NT2/D1 (cell line): Measurements from ENCODE around the gene NTM.

Source experiments
- DNase-seq: peaks from one replicate; pipeline ENCODE4 v3.0.0-alpha.2; 2011; ENCODE audit warnings: low read depth, low spot score
- H3K27me3 ChIP-seq: 2 replicates; pipeline ENCODE4 v1.6.0; 2011; ENCODE audit warnings: mild to moderate bottlenecking; ENCODE audit not compliant: insufficient read length, insufficient read depth
- H3K36me3 ChIP-seq: 2 replicates; pipeline ENCODE4 v1.6.1; 2011; ENCODE audit warnings: mild to moderate bottlenecking, low read length, mixed read lengths; ENCODE audit not compliant: insufficient read depth, insufficient read length
- H3K4me1 ChIP-seq: 2 replicates; pipeline ENCODE4 v1.5.1; 2011; ENCODE audit not compliant: insufficient read depth, insufficient read length
- H3K4me3 ChIP-seq: 2 replicates; pipeline ENCODE4 v1.5.1; 2011; ENCODE audit warnings: low read depth; ENCODE audit not compliant: insufficient read length
- H3K9ac ChIP-seq: 2 replicates; pipeline ENCODE4 v1.6.0; 2011; ENCODE audit warnings: low read depth; ENCODE audit not compliant: insufficient read length
- H3K9me3 ChIP-seq: 2 replicates; pipeline ENCODE4 v1.5.1; 2011; ENCODE audit warnings: mild to moderate bottlenecking, low read length; ENCODE audit not compliant: insufficient read depth
- SUZ12 ChIP-seq: IDR thresholded peaks from 2 replicates; pipeline ENCODE4 v1.6.1; 2011; ENCODE audit not compliant: insufficient read length, insufficient read depth; ENCODE audit errors: extremely low read depth
- YY1 ChIP-seq: IDR thresholded peaks from 2 replicates; pipeline ENCODE4 v1.6.1; 2011; ENCODE audit not compliant: insufficient read length, insufficient read depth
- ZNF274 ChIP-seq: IDR thresholded peaks from 2 replicates; pipeline ENCODE4 v1.6.1; 2011; ENCODE audit warnings: mild to moderate bottlenecking, low read depth, low read length

Gene NTM

DNA sequence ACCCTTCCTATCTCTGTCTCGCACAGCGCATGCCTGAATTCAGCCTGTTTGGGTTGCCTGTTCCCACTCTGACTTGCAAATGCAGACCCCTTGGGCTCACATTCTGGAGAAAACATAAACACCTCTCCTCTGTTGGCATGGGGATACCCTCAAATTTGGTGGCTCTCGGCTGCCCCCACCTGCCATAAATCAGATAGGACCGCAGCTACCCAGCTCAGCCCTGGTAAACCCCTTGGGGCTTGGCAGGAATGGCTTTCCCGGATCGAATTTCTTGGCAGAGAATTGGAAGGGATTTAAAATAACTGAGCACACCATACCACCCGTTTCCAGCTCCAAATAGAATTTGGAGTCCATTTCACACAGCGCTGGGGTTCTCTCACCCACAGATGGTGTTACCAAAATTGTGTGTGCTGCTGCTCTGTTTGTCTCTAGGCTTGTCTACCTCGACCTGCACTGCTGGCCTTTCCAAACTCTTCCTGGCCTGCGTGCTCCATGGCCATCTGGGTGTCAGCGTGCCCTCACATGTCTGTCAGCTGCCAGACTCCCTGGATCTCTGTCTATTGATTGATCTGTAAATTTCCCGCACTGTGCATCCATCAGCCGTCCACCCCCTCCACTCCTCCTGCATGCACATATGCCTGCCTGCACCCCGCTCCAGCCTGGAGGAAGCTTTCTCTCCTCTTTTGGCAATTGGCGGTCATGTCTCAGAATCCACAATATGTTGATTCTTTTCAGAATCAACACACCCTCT lies 134.0 kb downstream of the NTM start:
- peak; percentile 84 for DNase-seq
- Histone ChIP-seq H3K9me3 (no peaks in the 10 kb centered on the region), H3K4me1 (no peaks in the 10 kb centered on the region), H3K4me3 (no peak overlapping the region), H3K27me3 (no peaks in the 10 kb centered on the region), H3K9ac (no peak overlapping the region), H3K36me3 (no peaks in the 10 kb centered on the region)
- TF ChIP-seq ZNF274 (no peak), YY1 (no peak), SUZ12 (no peak)

- no peak for DNase-seq
- H3K27me3 ChIP-seq, result no peaks in the 10 kb centered on the region
- no peak overlapping the region for H3K4me3 ChIP-seq
- no peaks in the 10 kb centered on the region for H3K36me3 ChIP-seq
- H3K9ac ChIP-seq, result no peak overlapping the region
- no peaks in the 10 kb centered on the region for H3K9me3 ChIP-seq
- H3K4me1 ChIP-seq, result no peaks in the 10 kb centered on the region
- TF ChIP-seq SUZ12 (no peak), YY1 (no peak)
Measured at GRCh38 chr11:131506348-131506747, 135.9 kb downstream of the NTM start.

GRCh38 chr11:131510662-131511061 lies 140.2 kb downstream of the NTM start:
- Histone ChIP-seq H3K36me3 (no peaks in the 10 kb centered on the region), H3K9ac (no peak overlapping the region), H3K4me1 (no peaks in the 10 kb centered on the region), H3K9me3 (no peaks in the 10 kb centered on the region), H3K4me3 (no peak overlapping the region), H3K27me3 (no peaks in the 10 kb centered on the region)
- DNase-seq, result no peak
- TF ChIP-seq SUZ12 (no peak), ZNF274 (no peak), YY1 (no peak)

DNA sequence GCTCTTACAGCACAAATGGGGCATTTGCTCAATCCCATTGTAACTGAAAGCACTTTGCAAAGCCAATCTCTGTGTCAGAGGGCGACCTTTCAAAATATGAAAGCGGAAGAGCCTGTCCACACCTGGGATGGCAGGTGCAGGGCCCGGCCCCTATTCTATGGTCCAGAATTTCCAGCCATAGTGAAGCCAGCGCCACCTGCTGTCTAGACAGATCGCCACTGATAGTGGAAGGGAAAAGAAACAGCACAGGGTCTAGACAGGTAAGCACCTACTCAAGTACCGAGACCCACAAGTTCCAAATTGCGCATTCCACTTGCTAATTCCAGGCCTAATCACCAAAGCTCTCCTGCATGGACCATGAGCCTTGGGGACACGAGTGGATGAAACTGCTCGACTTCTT lies 141.4 kb downstream of the NTM start:
- Histone ChIP-seq H3K4me1 (no peaks in the 10 kb centered on the region), H3K4me3 (no peak overlapping the region), H3K27me3 (no peaks in the 10 kb centered on the region), H3K9ac (no peak overlapping the region), H3K36me3 (no peaks in the 10 kb centered on the region), H3K9me3 (no peaks in the 10 kb centered on the region)
- TF ChIP-seq ZNF274, result no peak
- no peak for TF ChIP-seq SUZ12
- TF ChIP-seq YY1, result no peak
- DNase-seq, result peak; percentile 50

- H3K9me3 ChIP-seq, result no peaks in the 10 kb centered on the region
- H3K27me3 ChIP-seq, result no peaks in the 10 kb centered on the region
- no peak overlapping the region for H3K4me3 ChIP-seq
- H3K36me3 ChIP-seq, result no peaks in the 10 kb centered on the region
- no peak for DNase-seq
- no peaks in the 10 kb centered on the region for H3K4me1 ChIP-seq
- TF ChIP-seq SUZ12, result no peak
- no peak for TF ChIP-seq ZNF274
- TF ChIP-seq YY1, result no peak
- no peak overlapping the region for H3K9ac ChIP-seq
Measured at GRCh38 chr11:131512228-131512627, 141.8 kb downstream of the NTM start.

GRCh38 chr11:131514062-131514461 lies 143.6 kb downstream of the NTM start:
- Histone ChIP-seq H3K27me3 (no peaks in the 10 kb centered on the region), H3K9ac (no peak overlapping the region)
- TF ChIP-seq ZNF274, result no peak
- no peak for TF ChIP-seq YY1
- TF ChIP-seq SUZ12, result no peak

DNA sequence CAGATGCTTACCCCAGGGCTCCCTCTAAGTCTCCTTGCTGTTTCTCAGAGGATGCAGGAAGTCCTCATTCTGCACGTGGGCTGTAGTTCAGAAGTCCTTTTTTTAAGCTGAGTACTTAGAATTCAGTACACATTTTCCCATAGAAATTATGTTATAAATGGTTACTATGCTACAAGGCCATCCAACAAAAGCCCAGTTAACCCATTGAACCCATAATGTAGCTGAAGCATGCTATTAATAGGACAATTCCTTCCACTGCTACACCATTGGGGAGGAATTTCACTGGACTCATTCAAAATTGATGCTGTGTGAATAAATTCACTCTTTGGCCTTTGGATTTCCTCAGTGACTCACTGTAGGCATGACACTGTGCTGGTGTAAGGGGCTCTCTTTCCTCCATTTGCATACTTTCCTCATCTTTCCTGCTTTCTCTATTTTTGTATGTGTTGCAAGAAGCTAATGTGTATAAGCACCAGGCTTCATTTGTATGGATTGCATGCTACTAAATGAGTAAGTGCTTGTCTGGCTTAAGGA lies 148.0 kb downstream of the NTM start:
- TF ChIP-seq ZNF274, result no peak
- TF ChIP-seq YY1, result no peak
- no peak for TF ChIP-seq SUZ12
- H3K27me3 ChIP-seq, result no peaks in the 10 kb centered on the region

More at GRCh38 chr11:131514062-131514461, 143.6 kb downstream of the NTM start:
- Histone ChIP-seq H3K4me1 (no peaks in the 10 kb centered on the region), H3K9me3 (no peaks in the 10 kb centered on the region), H3K36me3 (no peaks in the 10 kb centered on the region), H3K4me3 (no peak overlapping the region)
- DNase-seq, result no peak

GRCh38 chr11:131522851-131523250 lies 152.4 kb downstream of the NTM start:
- no peak for TF ChIP-seq YY1
- no peak for TF ChIP-seq SUZ12
- no peak for TF ChIP-seq ZNF274
- no peaks in the 10 kb centered on the region for H3K36me3 ChIP-seq
- H3K4me3 ChIP-seq, result no peak overlapping the region
- DNase-seq, result no peak
- H3K4me1 ChIP-seq, result no peaks in the 10 kb centered on the region
- H3K9ac ChIP-seq, result no peak overlapping the region
- H3K27me3 ChIP-seq, result no peaks in the 10 kb centered on the region
- H3K9me3 ChIP-seq, result no peaks in the 10 kb centered on the region

More for the DNA sequence above, 148.0 kb downstream of the NTM start:
- no peak overlapping the region for H3K4me3 ChIP-seq
- H3K9ac ChIP-seq, result no peak overlapping the region
- DNase-seq, result no peak
- no peaks in the 10 kb centered on the region for H3K9me3 ChIP-seq
- H3K4me1 ChIP-seq, result no peaks in the 10 kb centered on the region
- no peaks in the 10 kb centered on the region for H3K36me3 ChIP-seq
